Chondrocyte (in vitro differentiated cells): ENCODE measurements around the gene MAPKAP1. TPM values are rescaled to one million over a fixed set of nuclear protein-coding genes. Genes with fewer than 3 reads are reported as not detected.

Source experiments
- DNase-seq: peaks from one replicate; pipeline ENCODE4 v3.0.0; 2021; ENCODE audit warnings: mixed read lengths, low spot score
- H3K27ac Mint-ChIP-seq: one replicate; pipeline ENCODE4 v1.8.0; 2021; ENCODE audit warnings: mild to moderate bottlenecking, moderate library complexity, mixed read lengths; ENCODE audit not compliant: unreplicated experiment
- H3K27me3 Mint-ChIP-seq: 2 replicates; pipeline ENCODE4 v1.8.0; 2021; ENCODE audit warnings: low read depth, mixed read lengths
- H3K36me3 Mint-ChIP-seq: 2 replicates; pipeline ENCODE4 v1.8.0; 2021; ENCODE audit warnings: low read depth, mixed read lengths
- H3K4me1 Mint-ChIP-seq: 2 replicates; pipeline ENCODE4 v1.8.0; 2021; ENCODE audit warnings: low read depth, mild to moderate bottlenecking, mixed read lengths
- H3K4me3 Mint-ChIP-seq: one replicate; pipeline ENCODE4 v1.8.0; 2021; ENCODE audit warnings: mild to moderate bottlenecking, moderate library complexity, mixed read lengths; ENCODE audit not compliant: unreplicated experiment
- H3K9me3 Mint-ChIP-seq: 2 replicates; pipeline ENCODE4 v1.8.0; 2021; ENCODE audit warnings: low read depth, mixed read lengths
- CTCF ChIP-seq: fragments of 200-600 bp; sonication (generic); IDR thresholded peaks from 2 replicates; pipeline ENCODE4 v1.5.0; 2021; ENCODE audit warnings: antibody characterized with exemption, mild to moderate bottlenecking, moderate library complexity
- total RNA-seq: library from RNA; stranded (reverse); gene quantifications from 3 replicates; pipeline ENCODE4 v1.2.1, GENCODE V29; 2021

The MAPKAP1 gene
- total RNA-seq, 1 donor from 2014 or later = 91.5 TPM

DNA sequence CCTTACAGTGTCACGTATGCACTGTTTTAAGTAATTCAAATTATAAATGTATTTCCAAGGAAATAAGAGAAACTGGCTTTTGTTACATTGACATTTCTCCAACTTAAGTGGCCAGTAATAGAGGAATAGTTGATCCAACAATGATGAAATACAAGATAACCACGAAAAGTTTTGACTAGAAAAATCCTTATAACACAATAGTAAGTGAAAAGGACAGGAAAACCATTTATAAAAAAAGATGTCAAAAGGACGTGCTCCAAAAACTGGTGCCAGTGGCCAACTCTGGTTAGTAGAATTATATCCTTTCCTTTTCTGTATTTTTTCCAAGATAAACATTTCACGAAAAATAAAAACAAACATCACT, 234.5 kb downstream of the MAPKAP1 start:
- H3K36me3 Mint-ChIP-seq = peaks cover 4% of the 10 kb centered on the region
- peaks cover 45% of the 10 kb centered on the region for H3K4me1 Mint-ChIP-seq
- no peak overlapping the region for H3K27ac Mint-ChIP-seq
- H3K9me3 Mint-ChIP-seq = no peaks in the 10 kb centered on the region
- DNase-seq = no peak
- no peaks in the 10 kb centered on the region for H3K27me3 Mint-ChIP-seq
- H3K4me3 Mint-ChIP-seq = no peak overlapping the region
- TF ChIP-seq CTCF = no peak

DNA sequence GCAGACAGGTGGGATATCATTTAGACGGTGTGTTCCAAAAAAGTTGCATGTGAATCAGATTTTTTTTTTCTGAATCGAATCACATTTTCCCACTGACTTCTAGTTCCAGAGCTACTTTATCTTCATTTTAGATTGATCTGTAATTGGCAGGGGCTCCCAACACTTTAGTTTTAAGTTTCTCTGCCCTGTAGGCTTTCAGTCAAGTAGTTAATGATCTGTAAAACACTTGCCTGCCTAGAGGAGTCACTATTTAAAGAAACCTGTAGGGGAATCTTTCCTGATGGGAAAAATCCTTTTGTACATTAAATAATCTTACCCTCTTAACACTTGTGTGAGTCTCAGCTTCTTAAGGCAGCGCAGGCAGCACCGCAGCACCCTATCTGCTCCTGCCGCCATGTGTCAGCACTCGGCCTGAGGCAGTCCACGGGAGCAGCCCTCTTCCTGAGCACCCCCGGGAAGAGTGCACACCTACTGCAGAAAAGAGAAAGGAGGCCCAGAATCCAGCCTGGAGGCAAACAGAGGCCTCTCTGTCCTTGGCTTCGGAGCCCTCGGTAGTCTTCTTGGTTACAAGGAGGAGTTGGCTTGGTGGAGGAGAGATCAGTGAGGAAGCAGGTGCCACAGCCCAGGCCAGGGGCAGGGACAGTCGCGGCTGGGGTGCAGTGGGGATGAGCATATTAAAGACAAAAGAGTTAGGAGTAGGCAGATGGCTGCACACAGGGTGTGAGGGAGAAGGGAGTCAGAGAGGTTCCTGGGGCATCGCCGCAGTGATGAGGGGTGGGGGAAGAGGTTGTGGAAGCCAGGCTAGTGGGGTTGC, 236.0 kb downstream of the MAPKAP1 start:
- TF ChIP-seq CTCF = no peak
- DNase-seq = no peak
- H3K27me3 Mint-ChIP-seq = no peaks in the 10 kb centered on the region
- no peaks in the 10 kb centered on the region for H3K9me3 Mint-ChIP-seq
- no peak overlapping the region for H3K27ac Mint-ChIP-seq
- H3K4me1 Mint-ChIP-seq = peaks cover 45% of the 10 kb centered on the region
- H3K4me3 Mint-ChIP-seq = no peak overlapping the region
- H3K36me3 Mint-ChIP-seq = peaks cover 5% of the 10 kb centered on the region

- Mint-ChIP-seq H3K4me3 (no peak overlapping the region), H3K9me3 (no peaks in the 10 kb centered on the region), H3K27me3 (no peaks in the 10 kb centered on the region), H3K36me3 (peaks cover 4% of the 10 kb centered on the region), H3K4me1 (peaks cover 45% of the 10 kb centered on the region), H3K27ac (no peak overlapping the region)
- TF ChIP-seq CTCF = no peak
- DNase-seq = no peak
These were observed 236.8 kb downstream of the MAPKAP1 start for GRCh38 chr9:125470189-125470588.

GRCh38 chr9:125468646-125469045, 238.4 kb downstream of the MAPKAP1 start:
- Mint-ChIP-seq H3K4me3 (no peak overlapping the region), H3K27ac (no peak overlapping the region), H3K36me3 (peaks cover 4% of the 10 kb centered on the region), H3K9me3 (no peaks in the 10 kb centered on the region), H3K27me3 (no peaks in the 10 kb centered on the region), H3K4me1 (peaks cover 36% of the 10 kb centered on the region)
- no peak for TF ChIP-seq CTCF
- no peak for DNase-seq

DNA sequence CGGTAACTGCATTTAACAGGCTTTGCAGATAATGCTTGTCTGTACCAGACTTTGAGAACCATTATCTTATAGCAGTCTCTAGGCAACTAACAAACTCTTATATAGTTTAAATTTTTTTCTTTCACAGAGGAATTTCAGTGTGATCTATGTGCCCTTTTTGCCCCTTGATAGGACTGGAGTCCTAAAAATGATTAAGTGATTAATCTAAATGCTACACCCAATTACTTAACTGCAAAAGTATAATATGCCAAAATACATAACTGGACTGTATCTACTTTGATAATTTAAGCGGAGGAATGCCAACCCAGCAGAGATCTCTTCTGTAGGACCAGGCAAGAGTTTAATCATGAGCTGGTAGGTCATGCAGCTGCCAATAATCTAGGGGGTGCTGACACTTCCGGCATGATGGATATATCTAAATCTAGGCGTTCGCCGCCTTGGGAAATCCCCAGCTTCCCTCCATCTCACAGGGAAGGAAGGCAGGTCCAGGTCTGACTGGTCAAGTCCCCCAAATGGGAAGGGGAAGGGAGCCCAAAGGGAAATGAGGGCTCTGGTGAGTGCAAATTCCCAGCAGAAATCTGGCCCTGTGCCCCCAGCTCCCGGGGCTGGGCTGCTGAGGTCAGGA, 239.8 kb downstream of the MAPKAP1 start:
- no peaks in the 10 kb centered on the region for H3K9me3 Mint-ChIP-seq
- H3K27ac Mint-ChIP-seq = no peak overlapping the region
- peaks cover 35% of the 10 kb centered on the region for H3K4me1 Mint-ChIP-seq
- no peaks in the 10 kb centered on the region for H3K27me3 Mint-ChIP-seq
- peaks cover 4% of the 10 kb centered on the region for H3K36me3 Mint-ChIP-seq
- H3K4me3 Mint-ChIP-seq = no peak overlapping the region
- TF ChIP-seq CTCF = no peak
- DNase-seq = no peak
